Natural killer cell (primary cell): ENCODE measurements around the gene USP2. TPM values are rescaled to one million over a fixed set of nuclear protein-coding genes. Genes with fewer than 3 reads are reported as not detected.

ENCODE experiments used
- ATAC-seq, 3 donors: fragments of 150-1000 bp in 2 of 3; fragments of 200-7000 bp in 1 of 3; cut with Tn5 transposase; 1 replicate in 1 of 3; 2 replicates in 2 of 3; pipeline ENCODE4 v1.10.0; 2021; ENCODE audit warnings: mild to moderate bottlenecking in 2 of 3, moderate library complexity in 2 of 3
- DNase-seq, 2 donors: peaks; one replicate each; pipeline versions ENCODE4 v3.0.0 to v3.0.0-alpha.2; 2013 to 2021; ENCODE audit warnings: mixed read lengths in 1 of 2
- H3K27ac ChIP-seq: one replicate; pipeline ENCODE4 v1.5.1; 2013; ENCODE audit warnings: mild to moderate bottlenecking, low read length
- H3K27me3 ChIP-seq: one replicate; pipeline ENCODE4 v1.6.1; 2013; ENCODE audit warnings: low read length; ENCODE audit not compliant: control insufficient read depth, insufficient read depth
- H3K36me3 ChIP-seq: one replicate; pipeline ENCODE4 v1.6.1; 2013; ENCODE audit warnings: low read length; ENCODE audit not compliant: control insufficient read depth, insufficient read depth
- H3K4me1 ChIP-seq: one replicate; pipeline ENCODE4 v1.6.1; 2013; ENCODE audit warnings: low read length; ENCODE audit not compliant: control insufficient read depth, insufficient read depth
- H3K4me3 ChIP-seq: one replicate; pipeline ENCODE4 v1.5.1; 2013; ENCODE audit warnings: low read length
- H3K9me3 ChIP-seq: one replicate; pipeline ENCODE4 v1.6.1; 2013; ENCODE audit warnings: low read length; ENCODE audit not compliant: control insufficient read depth, insufficient read depth
- H3K27ac Mint-ChIP-seq, 2 donors: one replicate each; pipeline ENCODE4 v1.8.0; 2022; ENCODE audit warnings: mild to moderate bottlenecking in 2 of 2, mixed read lengths in 2 of 2, moderate library complexity in 1 of 2
- H3K27me3 Mint-ChIP-seq, 2 donors: one replicate each; pipeline ENCODE4 v1.8.0; 2022; ENCODE audit warnings: low read depth in 2 of 2, mixed read lengths in 2 of 2
- H3K36me3 Mint-ChIP-seq: one replicate; pipeline ENCODE4 v1.8.0; 2022; ENCODE audit warnings: mixed read lengths
- H3K4me1 Mint-ChIP-seq, 2 donors: one replicate each; pipeline ENCODE4 v1.8.0; 2022; ENCODE audit warnings: mixed read lengths in 2 of 2
- H3K4me3 Mint-ChIP-seq: one replicate; pipeline ENCODE4 v1.8.0; 2022; ENCODE audit warnings: mild to moderate bottlenecking, moderate library complexity, mixed read lengths
- H3K9me3 Mint-ChIP-seq, 2 donors: one replicate each; pipeline ENCODE4 v1.8.0; 2022; ENCODE audit warnings: mixed read lengths in 2 of 2
- WGBS: methylation state at CpG from one replicate; pipeline ENCODE4 v1.1.7; 2013; ENCODE audit warnings: missing lambda C conversion rate; ENCODE audit not compliant: insufficient coverage; 5-methylcytosine and 5-hydroxymethylcytosine counted together
- intact Hi-C: fragments of 100-400 bp; cut with micrococcal nuclease; formaldehyde crosslinking; loops from one replicate; pipeline ENCODE4 v1.14.2; 2022
- total RNA-seq, 4 donors: library from RNA; stranded (reverse); fragments of 120-200 nt in 1 of 4; gene quantifications; one replicate each; pipeline versions ENCODE4 v1.2.3 to v1.2.4, GENCODE V29; 2013 to 2022
- TF ChIP-seq, protein P1 (sequence below): fragments of 200-600 bp; IDR thresholded peaks from one replicate; pipeline ENCODE4 v1.8.0; 2022; ENCODE audit warnings: antibody characterized with exemption

The USP2 gene
- total RNA-seq, 3 donors from 2014 or later (not counting 1 experiment from before 2014, with no cell fraction given): 0.50 to 3.9 TPM; not detected in 1

DNA sequence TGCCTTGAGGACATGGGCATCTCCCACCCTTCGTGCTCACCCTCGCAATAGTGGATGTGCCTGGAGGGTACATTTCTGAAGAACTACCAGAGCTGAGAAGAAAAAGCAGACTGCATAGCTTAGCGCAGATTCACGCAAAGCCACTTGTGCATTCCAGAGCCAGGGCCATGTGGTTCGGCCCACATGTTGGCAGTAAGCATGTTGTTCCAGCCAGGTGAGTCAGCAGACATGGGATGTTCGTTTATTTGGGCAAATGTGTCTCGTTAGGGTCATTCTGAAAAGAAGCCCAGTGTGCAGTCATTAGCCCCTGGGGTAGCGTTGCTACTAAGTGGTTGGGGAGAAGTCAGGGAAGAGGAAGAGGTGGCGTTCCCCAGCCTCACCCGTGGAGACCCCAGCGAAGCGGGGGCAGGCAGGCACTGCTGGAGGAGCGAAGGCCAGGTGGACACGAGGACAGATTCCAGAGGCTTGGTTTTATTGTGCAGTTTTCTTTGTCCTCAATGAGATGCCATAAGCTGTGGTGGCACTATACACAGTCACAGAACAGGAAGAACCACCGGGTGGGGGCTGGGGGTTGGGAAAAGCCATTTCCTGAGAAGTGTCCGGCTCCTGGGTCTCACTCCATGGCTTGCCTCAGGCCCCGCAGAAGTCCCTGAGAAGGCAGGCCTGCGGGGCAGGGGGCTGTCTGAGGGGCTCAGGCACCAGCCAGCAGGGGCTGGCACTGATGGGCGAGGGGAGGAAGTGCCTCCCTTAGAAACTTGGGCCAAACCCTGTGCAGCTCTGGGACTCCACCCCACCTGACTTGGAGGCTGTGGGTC lies 36.4 kb upstream of the USP2 start:
- H3K4me3 Mint-ChIP-seq: no peak overlapping the region
- H3K4me3 ChIP-seq: no peak overlapping the region
- TF ChIP-seq, protein P1, sequence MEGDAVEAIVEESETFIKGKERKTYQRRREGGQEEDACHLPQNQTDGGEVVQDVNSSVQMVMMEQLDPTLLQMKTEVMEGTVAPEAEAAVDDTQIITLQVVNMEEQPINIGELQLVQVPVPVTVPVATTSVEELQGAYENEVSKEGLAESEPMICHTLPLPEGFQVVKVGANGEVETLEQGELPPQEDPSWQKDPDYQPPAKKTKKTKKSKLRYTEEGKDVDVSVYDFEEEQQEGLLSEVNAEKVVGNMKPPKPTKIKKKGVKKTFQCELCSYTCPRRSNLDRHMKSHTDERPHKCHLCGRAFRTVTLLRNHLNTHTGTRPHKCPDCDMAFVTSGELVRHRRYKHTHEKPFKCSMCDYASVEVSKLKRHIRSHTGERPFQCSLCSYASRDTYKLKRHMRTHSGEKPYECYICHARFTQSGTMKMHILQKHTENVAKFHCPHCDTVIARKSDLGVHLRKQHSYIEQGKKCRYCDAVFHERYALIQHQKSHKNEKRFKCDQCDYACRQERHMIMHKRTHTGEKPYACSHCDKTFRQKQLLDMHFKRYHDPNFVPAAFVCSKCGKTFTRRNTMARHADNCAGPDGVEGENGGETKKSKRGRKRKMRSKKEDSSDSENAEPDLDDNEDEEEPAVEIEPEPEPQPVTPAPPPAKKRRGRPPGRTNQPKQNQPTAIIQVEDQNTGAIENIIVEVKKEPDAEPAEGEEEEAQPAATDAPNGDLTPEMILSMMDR: no peak
- intact Hi-C loops: no loop called here
- no peaks in the 10 kb centered on the region for H3K36me3 Mint-ChIP-seq
- no peak for ATAC-seq
- no peaks in the 10 kb centered on the region for H3K36me3 ChIP-seq
- H3K4me1 ChIP-seq: peaks cover 12% of the 10 kb centered on the region
- no peaks in the 10 kb centered on the region for H3K9me3 Mint-ChIP-seq
- peaks cover 7 to 11% of the 10 kb centered on the region in 2 donors for H3K4me1 Mint-ChIP-seq
- peaks cover 17% of the 10 kb centered on the region for H3K27me3 ChIP-seq
- no peak overlapping the region for H3K27ac Mint-ChIP-seq
- no peaks in the 10 kb centered on the region for H3K9me3 ChIP-seq
- 84% methylated on average over 19 of the region's 19 CpGs for WGBS
- no peak for DNase-seq
- no peak overlapping the region for H3K27ac ChIP-seq
- H3K27me3 Mint-ChIP-seq: peaks cover 30 to 42% of the 10 kb centered on the region in 2 donors

DNA sequence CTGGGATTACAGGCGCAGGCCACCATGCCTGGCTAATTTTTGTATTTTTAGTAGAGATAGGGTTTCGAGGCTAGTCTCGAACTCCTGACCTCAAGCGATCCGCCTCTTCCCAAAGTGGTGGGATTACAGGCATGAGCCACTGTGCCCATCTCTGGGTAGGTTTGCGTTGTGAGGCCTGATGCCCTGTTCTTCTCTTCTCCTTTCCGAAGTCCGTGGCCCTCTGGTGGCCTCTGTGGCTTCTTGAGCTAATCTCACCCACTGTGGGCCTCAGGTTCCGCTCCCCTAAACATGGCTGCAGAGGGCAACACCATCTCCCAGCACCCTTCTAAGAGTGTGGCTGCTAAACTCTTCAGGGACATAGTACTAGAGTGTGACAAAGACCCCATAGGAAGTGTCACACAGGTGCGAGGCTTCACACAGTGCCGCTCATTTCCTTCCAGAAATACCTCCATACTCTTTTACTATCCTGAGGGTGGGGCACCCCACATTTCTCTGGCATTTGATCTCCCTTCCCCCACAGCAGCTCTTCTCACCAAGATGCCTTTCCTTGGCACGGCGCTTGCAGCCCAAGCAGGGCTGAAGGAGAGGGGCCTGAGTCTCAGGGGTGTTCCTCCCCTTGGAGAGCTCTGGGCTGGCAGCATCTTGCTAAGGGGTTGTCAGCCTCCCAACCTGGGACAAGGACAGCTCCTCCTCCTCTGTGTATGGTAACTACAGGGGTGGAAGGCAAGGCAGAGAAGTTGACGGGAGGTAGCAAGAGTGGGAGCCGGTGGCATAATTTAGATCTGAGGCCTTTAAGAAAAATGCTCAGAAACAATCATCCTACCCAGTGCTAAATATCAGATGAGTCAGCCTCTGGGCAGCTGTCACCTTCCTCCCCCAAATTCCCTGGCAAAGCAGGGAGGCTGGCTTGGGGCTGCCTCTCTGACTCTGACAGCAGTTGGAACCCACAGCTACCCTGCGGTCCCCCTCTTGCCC lies 35.4 kb upstream of the USP2 start:
- Histone ChIP-seq H3K27me3 (peaks cover 6% of the 10 kb centered on the region), H3K4me1 (peaks cover 2% of the 10 kb centered on the region), H3K36me3 (no peaks in the 10 kb centered on the region), H3K27ac (no peak overlapping the region), H3K9me3 (no peaks in the 10 kb centered on the region), H3K4me3 (no peak overlapping the region)
- Mint-ChIP-seq H3K4me1 (peaks cover 2% of the 10 kb centered on the region in 2 donors), H3K36me3 (no peaks in the 10 kb centered on the region), H3K27ac (no peak overlapping the region), H3K9me3 (no peaks in the 10 kb centered on the region), H3K27me3 (peaks cover 27 to 37% of the 10 kb centered on the region in 2 donors), H3K4me3 (no peak overlapping the region)
- WGBS: 92% methylated on average over 16 of the region's 16 CpGs
- no peak for ATAC-seq
- TF ChIP-seq, protein P1: no peak
- DNase-seq: no peak
- intact Hi-C loops: no loop called here

DNA sequence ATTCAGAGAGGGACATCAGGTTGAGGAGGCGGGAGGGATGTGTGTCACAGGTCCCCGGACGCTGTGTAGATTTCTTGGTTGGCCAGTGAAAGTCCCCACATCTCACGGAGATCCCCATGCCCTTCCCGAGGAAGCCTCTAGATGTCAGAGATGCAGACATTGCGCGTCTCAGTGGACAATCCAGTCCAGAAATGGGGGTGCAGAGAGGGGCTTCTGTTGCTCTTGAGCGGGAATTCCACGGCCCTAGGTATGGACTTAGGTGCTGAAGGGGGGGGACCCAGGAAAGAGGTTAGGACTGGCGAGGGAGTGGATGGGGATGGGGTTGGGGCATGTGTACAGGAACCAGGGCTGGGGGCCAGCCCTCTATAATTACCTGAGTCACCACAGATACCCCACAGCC lies 34.5 kb upstream of the USP2 start:
- Mint-ChIP-seq H3K4me1 (no peaks in the 10 kb centered on the region), H3K27me3 (peaks cover 29 to 31% of the 10 kb centered on the region in 2 donors), H3K27ac (no peak overlapping the region), H3K36me3 (no peaks in the 10 kb centered on the region), H3K4me3 (no peak overlapping the region), H3K9me3 (no peaks in the 10 kb centered on the region)
- 88% methylated on average over 10 of the region's 10 CpGs for WGBS
- intact Hi-C loops: no loop called here
- Histone ChIP-seq H3K4me1 (no peaks in the 10 kb centered on the region), H3K27me3 (peaks cover 2% of the 10 kb centered on the region), H3K9me3 (no peaks in the 10 kb centered on the region), H3K36me3 (no peaks in the 10 kb centered on the region), H3K27ac (no peak overlapping the region), H3K4me3 (no peak overlapping the region)
- TF ChIP-seq, protein P1: no peak
- DNase-seq (no peak), ATAC-seq (no peak)
